ENCODE measurements around the gene FSIP1. TPM values are rescaled to one million over a fixed set of nuclear protein-coding genes. Genes with fewer than 3 reads are reported as not detected.

Gene FSIP1
- total RNA-seq, 6 experiments from 2014 or later, result 0.07 to 0.74 (median 0.35) TPM; not detected in 1

GRCh38 chr15:39593656-39594445, 188.8 kb downstream of the FSIP1 start:
- no peak for DNase-seq
- intact Hi-C loops (cut with DNase I), result no loop called here
- H3K36me3 ChIP-seq, result peaks cover 0 to 56% (median 31%) of the 10 kb centered on the region in 4 donors
- 79% methylated on average over 7 of the region's 7 CpGs for WGBS (ENCODE audit: insufficient coverage, low coverage, low lambda C conversion rate, missing lambda C conversion rate)
- H3K4me1 ChIP-seq, result peaks cover 0 to under 1% (median 0%) of the 10 kb centered on the region in 4 donors
- no peaks in the 10 kb centered on the region for H3K27me3 ChIP-seq
- no peak overlapping the region for H3K4me3 ChIP-seq
- no peak overlapping the region for H3K27ac ChIP-seq
- no peaks in the 10 kb centered on the region for H3K9me3 ChIP-seq
- TF ChIP-seq POLR2A (IDR thresholded peaks at IDR 0.05) (no peak), CTCF (IDR thresholded peaks at IDR 0.05) (no peak)
- no peak for ATAC-seq

- H3K36me3 ChIP-seq, result peaks cover 0 to 56% (median 31%) of the 10 kb centered on the region in 4 donors
Observed at GRCh38 chr15:39593071-39593655, 189.5 kb downstream of the FSIP1 start.

GRCh38 chr15:39592500-39592899, 190.1 kb downstream of the FSIP1 start:
- Histone ChIP-seq H3K36me3 (peaks cover 0 to 60% (median 33%) of the 10 kb centered on the region in 4 donors), H3K9me3 (no peaks in the 10 kb centered on the region), H3K4me1 (peaks cover 0 to 14% (median 5%) of the 10 kb centered on the region in 4 donors), H3K27ac (no peak overlapping the region), H3K27me3 (no peaks in the 10 kb centered on the region), H3K4me3 (no peak overlapping the region)
- TF ChIP-seq CTCF (IDR thresholded peaks at IDR 0.05) (no peak), POLR2A (IDR thresholded peaks at IDR 0.05) (no peak)
- intact Hi-C loops (cut with DNase I), result no loop called here
- no peak for ATAC-seq
- DNase-seq, result no peak
- 75% methylated on average over 6 of the region's 6 CpGs for WGBS (ENCODE audit: insufficient coverage, low coverage, low lambda C conversion rate, missing lambda C conversion rate)

More at GRCh38 chr15:39593071-39593655, 189.5 kb downstream of the FSIP1 start:
- Histone ChIP-seq H3K4me1 (peaks cover 0 to 7% (median 2%) of the 10 kb centered on the region in 4 donors), H3K4me3 (no peak overlapping the region), H3K27ac (no peak overlapping the region), H3K9me3 (no peaks in the 10 kb centered on the region), H3K27me3 (no peaks in the 10 kb centered on the region)
- no peak for DNase-seq
- TF ChIP-seq POLR2A (IDR thresholded peaks at IDR 0.05), result no peak
- no peak for TF ChIP-seq CTCF (IDR thresholded peaks at IDR 0.05)
- 81% methylated on average over 9 of the region's 15 CpGs for WGBS (ENCODE audit: insufficient coverage, low coverage, low lambda C conversion rate, missing lambda C conversion rate)
- ATAC-seq, result no peak
- intact Hi-C loops (cut with DNase I), result no loop called here

- H3K4me3 ChIP-seq, result no peak overlapping the region
- ATAC-seq (no peak), DNase-seq (no peak)
- H3K27me3 ChIP-seq, result no peaks in the 10 kb centered on the region
- H3K27ac ChIP-seq, result no peak overlapping the region
- TF ChIP-seq POLR2A (IDR thresholded peaks at IDR 0.05) (no peak), CTCF (IDR thresholded peaks at IDR 0.05) (no peak)
- peaks cover 0 to 66% (median 34%) of the 10 kb centered on the region in 4 donors for H3K36me3 ChIP-seq
- WGBS (ENCODE audit: insufficient coverage, low coverage, low lambda C conversion rate, missing lambda C conversion rate), result 89% methylated on average over 2 of the region's 2 CpGs
- no peaks in the 10 kb centered on the region for H3K9me3 ChIP-seq
- peaks cover 0 to 19% (median 8%) of the 10 kb centered on the region in 4 donors for H3K4me1 ChIP-seq
- intact Hi-C loops (cut with DNase I), result no loop called here
Observed at GRCh38 chr15:39591896-39592315, 190.7 kb downstream of the FSIP1 start.
